Measurements from ENCODE around the gene LGALS7.

- TF ChIP-seq POLR2AphosphoS5 (IDR thresholded peaks at IDR 0.05), result no peak
- TF ChIP-seq CTCF (IDR thresholded peaks at IDR 0.05), result no peak
- TF ChIP-seq POLR2A (IDR thresholded peaks at IDR 0.05), result no peak
- no peak for TF ChIP-seq EP300 (IDR thresholded peaks at IDR 0.05)
These were observed 46.1 kb upstream of the LGALS7 start for GRCh38 chr19:38819231-38819920.
